Right lung (tissue), 10 donors: ENCODE data around the gene AGMAT. TPM values are rescaled to one million over a fixed set of nuclear protein-coding genes. Genes with fewer than 3 reads are reported as not detected.

Experiments
- DNase-seq, 2 donors: peaks; one replicate each; pipeline ENCODE4 v3.0.0-alpha.2; 2013
- long read RNA-seq, 8 donors: transcript quantifications; one replicate each; lab custom pipeline, GENCODE V29; 2026
- polyA plus RNA-seq, 5 donors: library from polyadenylated mRNA; unstranded; fragments of 120-200 nt; gene quantifications; one replicate each; pipeline versions ENCODE4 v1.2.1 to v1.2.3, GENCODE V29; 2013; ENCODE audit warnings: inconsistent platforms in 1 of 5, low replicate concordance in 1 of 5; ENCODE audit not compliant: insufficient read length in 5 of 5, insufficient read depth in 1 of 5

Gene AGMAT, protein sequence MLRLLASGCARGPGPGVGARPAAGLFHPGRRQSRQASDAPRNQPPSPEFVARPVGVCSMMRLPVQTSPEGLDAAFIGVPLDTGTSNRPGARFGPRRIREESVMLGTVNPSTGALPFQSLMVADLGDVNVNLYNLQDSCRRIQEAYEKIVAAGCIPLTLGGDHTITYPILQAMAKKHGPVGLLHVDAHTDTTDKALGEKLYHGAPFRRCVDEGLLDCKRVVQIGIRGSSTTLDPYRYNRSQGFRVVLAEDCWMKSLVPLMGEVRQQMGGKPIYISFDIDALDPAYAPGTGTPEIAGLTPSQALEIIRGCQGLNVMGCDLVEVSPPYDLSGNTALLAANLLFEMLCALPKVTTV
- polyA plus RNA-seq, result under 1 TPM; 0.32 to 0.67 (median 0.39) TPM
- long read RNA-seq, donor 1, result 0 reads
- long read RNA-seq, donor 2, result 0 reads
- long read RNA-seq, donor 3, result 0 reads
- long read RNA-seq, donor 4, result 0 reads
- long read RNA-seq, donor 5, result 0 reads
- long read RNA-seq, donor 6, partial matches to known transcripts, result 0 of 1 reads
- long read RNA-seq, donor 6, other reads (novel, unspliced or antisense), result 0 of 1 reads
- long read RNA-seq, donor 7, result 0 reads
- long read RNA-seq, donor 8, result 0 reads

DNA sequence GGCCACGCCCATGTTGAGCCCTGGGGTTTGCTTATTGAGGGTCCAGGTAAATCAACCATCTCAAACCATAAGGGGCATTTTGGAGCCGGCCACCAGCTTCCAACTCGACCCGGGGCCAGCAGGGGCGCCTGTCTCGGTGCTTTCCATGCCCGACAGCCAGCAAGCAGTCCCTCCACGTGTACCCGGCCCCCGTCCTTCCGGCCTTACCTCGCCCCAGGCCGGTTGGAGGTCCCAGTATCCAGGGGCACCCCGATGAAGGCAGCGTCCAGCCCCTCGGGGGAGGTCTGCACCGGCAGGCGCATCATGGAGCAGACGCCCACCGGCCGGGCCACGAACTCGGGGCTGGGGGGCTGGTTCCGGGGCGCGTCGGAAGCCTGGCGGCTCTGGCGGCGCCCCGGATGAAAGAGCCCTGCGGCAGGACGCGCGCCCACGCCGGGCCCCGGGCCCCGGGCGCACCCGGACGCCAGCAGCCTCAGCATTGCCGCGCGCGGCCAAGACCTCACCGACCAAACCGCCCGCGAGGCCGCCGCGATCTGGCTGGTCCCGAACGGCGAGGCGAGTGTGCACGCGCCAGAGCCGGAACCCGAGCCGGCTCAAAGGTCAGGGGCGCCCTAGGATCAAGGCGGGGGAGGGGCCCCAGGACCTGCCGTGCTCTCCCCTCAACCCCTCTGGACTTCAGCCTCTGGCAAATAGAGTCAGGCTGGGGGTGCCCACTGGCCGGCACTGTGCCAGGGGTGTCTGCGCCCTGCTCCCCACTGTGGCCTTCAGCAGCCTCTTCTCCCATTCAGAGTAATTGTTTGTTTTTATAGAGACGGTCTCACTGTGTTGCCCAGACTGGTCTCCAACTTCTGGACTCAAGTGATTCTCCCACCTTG lies at the start of gene AGMAT:
TSS of gene AGMAT (minus strand) at position 563 of the 875 bp plus-strand sequence. CDS start at position 479, 84 bp downstream.
- no peak for DNase-seq

DNA sequence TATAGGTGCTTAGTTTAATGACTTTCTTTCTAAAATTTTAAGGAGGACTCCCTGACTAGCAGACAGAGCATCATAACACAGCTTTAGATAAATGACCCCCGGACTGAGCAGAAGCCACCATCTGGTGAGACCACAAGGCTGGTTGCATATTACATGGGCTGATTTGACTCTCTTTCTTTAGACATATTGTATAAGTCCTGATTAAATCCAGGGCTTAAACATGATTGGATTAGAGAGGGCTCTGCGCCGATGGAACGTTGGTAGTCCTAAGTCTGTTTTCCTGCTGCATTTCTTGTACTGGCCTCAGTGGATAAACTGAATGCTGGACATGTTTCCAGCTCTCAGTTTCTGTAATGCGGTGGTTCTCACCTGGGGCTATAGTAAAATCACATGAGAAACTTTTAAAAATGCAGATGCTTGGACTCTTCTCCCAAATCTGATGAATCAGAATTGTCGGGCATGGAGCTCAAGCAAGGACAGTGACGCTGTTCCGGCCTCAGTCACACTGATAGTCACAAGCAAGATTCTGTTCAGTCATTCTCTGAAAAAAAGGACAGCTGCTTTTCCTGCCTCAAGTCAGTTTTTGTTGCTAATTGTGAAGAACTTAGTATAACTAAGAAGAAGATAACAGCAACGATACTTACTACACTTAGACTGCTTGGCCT lies 49.0 kb upstream of the AGMAT start:
- DNase-seq, result no peak

DNA sequence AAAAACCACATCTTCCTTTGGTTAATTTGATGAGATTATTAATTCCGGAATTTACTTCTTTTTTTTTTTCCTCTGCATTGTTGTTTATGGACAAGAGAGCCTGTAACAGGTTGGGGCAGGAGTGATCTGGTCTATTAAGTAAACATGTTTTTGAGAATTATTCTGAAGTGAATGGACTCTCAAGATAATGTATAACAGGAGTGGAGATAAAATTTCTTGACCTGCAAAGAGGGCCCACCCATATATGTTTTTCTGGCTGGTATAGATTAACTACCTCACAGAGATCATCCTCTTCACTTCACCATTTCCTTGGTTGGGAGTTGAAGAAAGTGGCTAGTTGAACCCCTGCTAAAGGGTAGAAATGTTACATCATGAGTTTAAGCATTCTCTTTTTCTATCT lies 43.2 kb upstream of the AGMAT start:
- no peak for DNase-seq

DNA sequence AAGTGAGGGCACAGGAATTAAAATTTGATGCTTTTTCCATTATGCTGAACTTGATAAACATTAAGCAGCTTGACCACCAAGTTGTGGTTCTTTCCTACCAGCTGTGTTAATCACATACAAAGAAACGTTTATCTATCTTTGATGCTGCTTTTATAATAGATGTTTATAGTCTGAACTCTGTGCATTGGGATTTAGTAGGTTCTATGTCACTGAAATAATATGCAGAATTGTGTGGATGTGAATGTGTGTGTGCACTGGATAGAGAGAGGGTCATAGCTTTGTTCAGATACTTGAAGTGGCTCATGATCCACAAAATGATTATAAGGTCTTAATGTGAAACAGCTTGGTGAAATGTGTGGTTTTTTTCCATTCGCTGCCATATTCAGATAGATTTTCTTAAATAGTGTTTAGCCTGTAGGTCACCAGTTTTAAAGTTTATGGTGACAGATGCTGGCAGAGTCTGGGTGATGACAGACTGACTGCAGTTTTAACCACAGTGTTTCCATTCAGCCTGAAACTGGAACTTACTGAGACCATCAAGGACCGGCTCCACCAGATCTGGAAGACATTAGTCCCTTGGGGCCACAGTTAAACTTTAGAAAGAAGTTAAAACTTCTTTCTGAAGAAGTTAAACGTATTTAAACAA lies 42.6 kb upstream of the AGMAT start:
- peak; percentile 73 to 74 for DNase-seq

DNA sequence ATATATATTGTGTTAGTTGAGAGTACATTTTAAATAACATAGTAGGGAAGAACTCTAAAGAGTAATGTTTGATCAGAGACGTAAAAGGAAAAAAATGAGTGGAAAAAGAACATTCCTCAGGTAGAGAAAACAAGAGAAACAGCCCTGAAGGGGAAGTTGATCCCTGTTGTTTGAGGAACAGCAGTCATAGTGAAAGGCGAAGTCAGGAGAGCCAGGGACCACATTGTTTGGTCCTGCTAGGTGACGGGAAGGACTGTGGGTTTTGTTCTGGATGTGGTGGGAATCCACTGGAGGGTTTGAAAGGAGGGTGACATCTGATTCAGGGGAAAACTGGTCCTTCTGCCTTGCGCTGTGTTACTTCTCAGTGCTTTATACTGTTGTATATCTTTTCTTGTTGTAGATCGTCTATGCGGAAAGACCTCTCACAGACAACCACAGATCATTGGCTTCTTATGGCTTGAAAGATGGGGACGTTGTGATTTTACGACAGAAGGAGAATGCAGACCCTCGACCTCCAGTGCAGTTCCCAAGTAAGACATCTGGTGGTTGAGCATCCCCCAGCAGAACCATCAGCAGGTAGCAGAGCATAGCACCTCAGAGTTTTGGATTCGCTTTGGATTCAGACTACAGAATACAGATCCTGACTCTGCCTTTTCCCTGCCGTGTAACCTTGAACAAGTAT lies 41.6 kb upstream of the AGMAT start:
- no peak for DNase-seq

DNA sequence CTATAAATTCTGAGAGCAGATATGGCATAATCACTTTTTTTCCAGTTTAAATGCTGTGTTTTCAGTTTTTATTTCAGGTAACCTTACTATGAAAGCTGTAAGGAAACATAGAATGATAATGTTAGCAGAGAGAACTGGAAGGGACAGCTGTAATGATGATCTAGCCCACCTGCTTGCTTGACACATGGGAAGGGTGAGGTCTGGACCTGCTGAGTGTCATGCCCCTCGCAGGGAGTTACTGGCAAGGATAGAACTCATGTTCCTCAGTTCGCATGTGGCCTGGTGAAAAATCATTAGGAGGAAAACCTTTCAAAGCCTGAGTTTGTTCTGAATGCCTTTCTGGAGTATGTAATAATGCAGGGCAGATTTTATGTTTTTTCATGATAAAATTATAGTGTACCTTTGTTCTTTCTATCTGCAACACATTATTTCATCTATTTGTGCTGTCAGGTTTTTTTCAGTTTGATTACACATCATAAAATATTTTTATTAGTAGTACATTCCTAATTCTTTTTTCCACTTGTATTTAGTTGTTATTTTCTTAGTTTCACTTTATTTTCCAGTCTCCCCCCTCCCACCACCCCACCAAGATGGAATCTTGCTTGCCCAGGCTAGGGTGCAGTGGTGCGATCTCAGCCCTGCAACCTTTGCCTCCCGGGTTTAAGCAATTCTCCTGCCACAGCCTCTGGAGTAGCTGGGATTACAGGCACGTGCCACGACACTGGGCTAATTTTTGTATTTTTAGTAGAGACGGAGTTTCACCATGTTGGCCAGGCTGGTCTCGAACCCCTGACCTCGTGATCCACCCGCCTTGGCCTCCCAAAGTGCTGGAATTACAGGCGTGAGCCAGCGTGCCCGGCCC lies 40.4 kb upstream of the AGMAT start:
- DNase-seq, result no peak

DNA sequence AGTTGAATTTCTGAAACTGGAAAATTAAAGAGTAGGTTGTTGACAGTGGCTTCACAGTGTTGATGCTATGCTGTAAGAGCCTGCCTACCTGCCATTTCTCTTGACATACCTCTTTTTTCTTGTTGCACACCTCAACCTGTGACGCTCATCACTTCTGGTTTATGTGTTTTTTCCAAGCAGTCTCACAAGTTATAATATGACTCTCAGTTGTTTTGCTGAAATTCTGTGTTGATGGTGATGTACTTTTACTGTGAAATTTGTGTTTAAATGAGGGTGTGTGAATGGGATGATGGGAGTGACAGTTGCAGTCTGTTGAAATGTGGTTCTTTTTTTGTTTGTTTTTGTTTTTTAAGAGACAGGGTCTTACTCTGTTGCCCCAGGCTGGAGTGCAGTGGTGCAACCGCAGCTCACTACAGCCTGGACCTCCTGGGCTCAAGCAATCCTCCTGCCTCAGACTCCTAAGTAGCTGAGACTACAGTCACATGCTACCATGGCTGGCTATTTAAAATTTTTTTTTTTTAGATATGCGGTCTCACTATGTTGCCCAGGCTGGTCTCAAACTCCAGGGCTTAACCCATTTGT lies 39.4 kb upstream of the AGMAT start:
- no peak for DNase-seq

DNA sequence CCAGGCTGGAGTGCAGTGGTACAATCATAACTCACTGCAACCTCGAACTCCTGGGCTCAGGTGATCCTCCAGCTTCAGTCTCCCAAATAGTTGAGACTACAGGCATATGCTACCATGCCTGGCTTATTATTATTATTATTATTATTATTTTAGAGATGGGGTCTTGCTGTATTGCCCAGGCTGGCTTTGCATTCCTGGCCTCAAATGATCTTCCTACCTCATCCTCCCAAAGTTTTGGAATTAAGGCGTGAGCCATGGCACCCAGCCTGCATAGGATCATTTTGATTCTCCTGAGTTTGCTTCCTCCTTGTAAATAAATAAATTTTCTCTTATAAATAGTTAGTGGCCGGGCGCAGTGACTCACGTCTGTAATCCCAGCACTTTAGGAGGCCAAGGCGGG lies 38.6 kb upstream of the AGMAT start:
- no peak for DNase-seq

DNA sequence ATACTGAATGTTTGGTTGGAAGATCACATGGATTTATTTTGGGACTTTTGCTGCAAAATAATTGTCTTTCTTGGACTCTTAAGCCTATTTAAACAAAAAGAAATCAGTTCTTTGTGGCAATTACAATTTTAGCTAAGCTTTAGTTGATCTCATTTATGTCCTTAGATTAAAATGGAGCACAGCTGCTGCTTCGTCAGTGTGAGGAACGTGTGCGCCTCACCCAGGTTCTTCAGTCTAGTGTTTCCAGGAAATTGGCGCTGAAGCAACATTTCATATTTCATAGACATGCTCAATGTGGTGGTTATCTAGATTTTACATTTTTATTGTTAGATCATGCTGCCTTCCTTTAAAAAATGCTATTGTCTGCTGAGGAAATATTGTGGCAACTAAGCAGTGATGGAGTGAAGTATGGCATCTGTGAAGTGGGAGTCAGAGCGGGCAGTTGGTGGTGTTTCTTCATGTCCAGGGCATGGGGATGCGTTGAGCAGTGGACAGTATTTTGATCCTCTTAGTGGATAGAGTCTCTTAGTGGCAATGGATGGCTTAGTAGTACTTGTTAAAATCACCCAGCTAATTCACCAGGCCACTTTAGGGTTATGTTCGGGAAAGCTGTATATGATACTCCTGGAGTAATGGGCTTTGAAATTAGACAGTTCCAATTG lies 38.0 kb upstream of the AGMAT start:
- no peak for DNase-seq

DNA sequence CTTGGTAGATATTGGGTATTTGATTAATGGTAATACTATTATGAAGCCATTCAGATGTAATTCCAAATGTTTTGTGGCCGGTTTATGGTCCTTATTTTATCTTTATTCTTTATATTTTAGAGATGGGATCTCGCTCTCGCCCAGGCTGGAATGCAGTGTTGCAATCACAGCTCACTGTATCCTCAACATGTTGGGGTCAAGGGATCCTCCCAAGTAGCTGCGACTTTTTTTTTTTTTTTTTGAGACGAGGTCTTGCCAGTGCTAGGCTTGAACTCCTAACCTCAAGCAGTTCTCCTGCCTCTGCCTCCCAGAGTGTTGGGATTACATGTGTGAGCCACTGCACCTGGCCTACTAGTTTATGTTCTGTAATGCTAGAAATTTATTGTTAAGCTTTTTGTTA lies 37.1 kb upstream of the AGMAT start:
- peak in 1 of 2 donors; percentile 26 for DNase-seq

DNA sequence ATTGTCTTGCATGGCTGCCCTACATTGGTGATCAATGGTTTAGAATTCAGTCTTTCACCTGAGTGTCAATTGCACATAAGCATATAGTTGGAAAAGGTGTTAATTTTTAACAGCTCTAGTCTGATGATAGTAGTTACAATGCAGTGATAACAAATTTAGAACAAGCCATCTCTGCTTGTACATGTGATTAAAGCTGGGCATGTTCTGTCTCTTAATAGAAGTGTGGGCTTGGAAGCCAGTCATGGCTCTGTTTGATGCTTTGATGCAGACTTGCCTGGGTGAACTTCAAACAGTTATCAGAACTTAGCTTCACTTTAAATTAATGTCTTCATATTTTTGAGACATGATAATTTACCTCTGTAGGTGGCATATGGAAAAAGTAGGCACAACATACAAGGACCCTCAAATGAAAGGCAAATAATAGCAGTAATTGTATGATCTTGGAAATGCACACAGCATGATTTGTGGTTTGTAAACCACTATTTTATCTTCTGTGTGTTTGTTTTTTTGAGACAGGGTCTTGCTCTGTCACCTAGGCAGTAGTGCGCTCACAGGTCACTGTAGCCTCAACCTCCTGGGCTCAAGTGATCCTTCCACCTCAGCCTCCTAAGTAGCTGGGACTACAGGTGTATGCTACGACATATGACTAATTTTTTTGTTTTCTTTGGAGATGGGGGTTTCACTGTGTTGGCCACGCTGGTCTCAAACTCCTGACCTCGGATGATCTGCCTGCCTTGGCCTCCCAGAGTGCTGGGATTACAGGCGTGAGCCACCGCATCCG lies 36.2 kb upstream of the AGMAT start:
- no peak for DNase-seq

DNA sequence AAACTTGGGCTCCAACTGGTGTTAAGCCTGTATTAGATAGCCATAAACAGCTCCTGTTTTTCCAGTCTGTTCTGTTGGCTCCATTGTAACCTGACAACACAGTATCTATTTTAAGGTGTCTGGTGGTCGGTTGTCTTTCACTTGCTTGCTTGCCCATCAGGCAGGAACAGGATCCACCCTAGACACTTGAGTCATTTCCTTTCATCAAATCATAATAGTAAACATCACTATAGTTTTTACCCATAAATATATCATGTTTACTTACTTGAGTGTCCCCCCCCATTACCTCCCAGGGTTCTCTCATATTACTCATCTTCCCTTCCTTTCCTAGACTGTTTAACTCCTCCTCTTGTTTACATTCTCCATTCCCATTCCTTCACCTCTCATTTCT lies 35.3 kb upstream of the AGMAT start:
- no peak for DNase-seq

DNA sequence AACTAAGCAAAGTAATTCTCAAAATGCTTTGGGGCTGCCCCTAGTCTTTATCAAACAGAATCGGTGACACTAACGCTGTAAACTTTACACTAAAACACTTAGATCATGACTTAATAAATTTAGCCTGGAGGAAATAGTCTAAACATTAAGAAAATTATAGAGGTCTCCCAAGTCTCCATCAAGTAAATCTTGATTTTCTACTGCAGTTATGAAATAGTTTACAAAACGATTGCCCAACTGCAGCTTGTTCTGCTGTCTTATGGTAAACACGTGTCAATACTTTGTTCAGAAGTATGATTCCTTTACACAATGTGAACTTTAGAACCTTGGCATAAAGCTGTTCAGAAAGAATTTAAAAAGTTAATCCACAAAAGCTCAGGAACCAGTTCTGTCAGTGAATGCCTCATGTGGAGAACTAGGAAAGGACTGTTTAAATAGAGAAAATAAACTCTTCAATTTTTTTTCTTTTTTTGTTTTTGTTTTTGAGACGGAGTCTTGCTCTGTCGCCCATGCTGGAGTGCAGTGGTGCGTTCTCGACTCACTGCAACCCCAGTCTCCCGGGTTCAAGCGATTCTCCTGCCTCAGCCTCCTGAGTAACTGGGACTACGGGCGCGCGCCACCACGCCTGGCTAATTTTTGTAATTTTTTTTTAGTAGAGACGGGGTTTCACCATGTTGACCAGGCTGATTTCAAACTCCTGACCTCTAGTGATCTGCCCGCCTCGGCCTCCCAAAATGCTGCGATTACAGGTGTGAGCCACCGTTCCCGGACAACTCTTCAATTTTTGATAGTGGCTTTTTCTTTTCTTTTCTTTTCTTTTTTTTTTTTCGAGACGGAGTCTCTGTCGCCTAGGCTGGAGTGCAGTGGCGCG lies 34.0 kb upstream of the AGMAT start:
- DNase-seq, result peak; percentile 79 to 84

DNA sequence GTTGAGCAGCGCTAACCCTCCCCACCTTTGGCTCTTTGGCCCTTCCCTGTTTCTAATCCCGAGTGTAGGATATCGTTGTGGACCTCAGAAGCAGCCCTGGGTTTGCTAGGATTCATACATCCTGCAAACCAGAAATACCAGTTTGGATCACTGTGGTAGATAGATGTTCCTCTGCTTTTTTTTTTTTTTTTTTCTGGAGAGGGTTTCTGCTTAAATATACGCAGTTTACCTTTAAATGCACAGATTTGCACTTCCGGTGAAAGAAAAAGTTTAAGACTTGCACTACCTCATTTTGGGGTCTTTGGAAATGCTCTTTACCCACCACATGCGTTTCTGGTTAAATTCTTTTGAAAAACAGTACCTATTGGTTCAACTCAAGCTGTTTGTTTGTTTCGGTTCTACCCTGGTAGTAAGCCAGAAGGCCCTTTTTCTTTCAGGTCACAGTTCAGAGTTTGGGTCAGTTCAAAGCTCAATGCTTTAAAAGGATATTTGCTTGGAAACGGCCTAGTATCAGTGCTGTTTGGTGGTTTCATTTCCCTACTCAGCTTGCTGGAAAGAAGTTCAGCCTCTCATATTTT lies 33.3 kb upstream of the AGMAT start:
- no peak for DNase-seq

DNA sequence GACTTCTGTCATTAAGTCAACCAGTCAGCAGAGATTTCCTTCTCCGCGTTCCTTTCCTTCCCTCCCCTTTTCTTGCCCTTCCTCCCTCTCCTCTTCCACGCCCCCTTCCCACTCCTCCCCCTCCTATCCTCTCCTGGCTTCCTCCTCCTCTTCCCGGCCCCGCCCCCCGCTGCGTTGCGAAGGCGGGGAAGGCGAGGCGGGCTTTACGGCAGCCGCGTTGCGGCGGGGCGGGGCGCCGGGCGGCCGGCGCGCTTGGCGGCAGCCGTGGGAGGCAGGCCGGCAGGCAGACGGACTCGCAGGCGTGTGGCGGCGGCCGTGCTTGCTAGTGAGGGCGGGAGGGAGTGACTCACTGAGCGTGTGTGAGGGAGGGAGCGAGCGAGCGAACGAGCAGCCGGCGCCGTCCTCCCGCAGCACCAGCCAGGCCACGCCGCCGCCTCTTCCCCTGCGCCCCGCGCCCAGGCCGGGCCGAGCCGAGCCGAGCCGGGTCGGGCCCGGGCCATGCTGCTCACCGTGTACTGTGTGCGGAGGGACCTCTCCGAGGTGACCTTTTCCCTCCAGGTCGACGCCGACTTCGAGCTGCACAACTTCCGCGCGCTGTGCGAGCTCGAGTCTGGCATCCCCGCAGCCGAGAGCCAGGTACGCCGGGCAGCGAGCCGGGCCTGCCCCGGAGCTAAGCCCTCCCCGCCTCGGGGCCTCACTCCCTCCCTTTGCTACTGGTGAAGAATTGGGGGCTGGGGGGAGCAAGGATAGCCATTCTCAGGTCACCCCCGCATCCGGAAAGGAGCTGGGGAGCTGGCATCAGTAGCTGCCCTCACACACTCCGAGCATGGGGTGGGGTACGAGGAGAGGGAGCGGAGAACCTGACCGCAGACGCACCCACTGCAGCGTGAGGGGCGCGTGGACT lies 32.6 kb upstream of the AGMAT start, which contains the start of gene DDI2:
TSS of gene DDI2 (plus strand) at position 286 of the 904 bp plus-strand sequence. CDS start at position 499, 213 bp downstream.
- DNase-seq, result peak; percentile 97 to 98
